WTC11 (cell line): ENCODE results near the gene MTA1. TPM values are rescaled to one million over a fixed set of nuclear protein-coding genes. Genes with fewer than 3 reads are reported as not detected.
A peak's percentile ranks its signal among the peaks of the same experiment; 100 is the strongest.

Source experiments
- ATAC-seq: fragments of 200-7000 bp; cut with Tn5 transposase; 2 replicates; pipeline ENCODE4 v1.10.0; 2021; ENCODE audit warnings: mild to moderate bottlenecking, moderate library complexity
- CTCF ChIA-PET: fragments of 300-600 bp; sonication (Branson Sonifier 250); formaldehyde crosslinking; loops from one replicate; lab custom pipeline; 2021; ENCODE audit warnings: antibody characterized with exemption; lab: Charles Lee
- POLR2A ChIA-PET: fragments of 350-600 bp; sonication (Branson Sonifier 250); formaldehyde crosslinking; loops from one replicate; lab custom pipeline; 2021; ENCODE audit warnings: antibody characterized with exemption; lab: Charles Lee
- DNase-seq: peaks from one replicate; pipeline ENCODE4 v3.0.0; 2021; ENCODE audit warnings: low spot score
- H3K27ac Mint-ChIP-seq: 2 replicates; pipeline ENCODE4 v1.8.0; 2021; ENCODE audit warnings: mixed read lengths
- H3K27me3 Mint-ChIP-seq: 2 replicates; pipeline ENCODE4 v1.8.0; 2021; ENCODE audit warnings: low read depth, mild to moderate bottlenecking, moderate library complexity, mixed read lengths
- H3K36me3 Mint-ChIP-seq: 2 replicates; pipeline ENCODE4 v1.8.0; 2021; ENCODE audit warnings: mixed read lengths
- H3K4me1 Mint-ChIP-seq: 2 replicates; pipeline ENCODE4 v1.8.0; 2022; ENCODE audit warnings: mixed read lengths
- H3K4me3 Mint-ChIP-seq: 2 replicates; pipeline ENCODE4 v1.8.0; 2021; ENCODE audit warnings: mild to moderate bottlenecking, moderate library complexity, mixed read lengths
- H3K9me3 Mint-ChIP-seq: 2 replicates; pipeline ENCODE4 v1.8.0; 2021; ENCODE audit warnings: mixed read lengths
- CREB1 ChIP-seq: sonication (generic); formaldehyde crosslinking; IDR thresholded peaks from 2 replicates; pipeline ENCODE4 v1.8.0; 2023; ENCODE audit warnings: mild to moderate bottlenecking, missing genetic modification reagents
- FOXJ3 ChIP-seq: sonication (generic); formaldehyde crosslinking; IDR thresholded peaks from 2 replicates; pipeline ENCODE4 v1.9.0; 2021; ENCODE audit warnings: missing genetic modification reagents, mild to moderate bottlenecking, borderline replicate concordance
- GABPB1 ChIP-seq: sonication (generic); formaldehyde crosslinking; IDR thresholded peaks from 2 replicates; pipeline ENCODE4 v1.8.1; 2023; ENCODE audit warnings: mild to moderate bottlenecking, missing genetic modification reagents
- KAT7 ChIP-seq: sonication (generic); formaldehyde crosslinking; IDR thresholded peaks from 2 replicates; pipeline ENCODE4 v1.8.1; 2023; ENCODE audit warnings: missing genetic modification reagents, mild to moderate bottlenecking, borderline replicate concordance
- MYBL2 ChIP-seq: sonication (generic); formaldehyde crosslinking; IDR thresholded peaks from 2 replicates; pipeline ENCODE4 v1.8.1; 2023; ENCODE audit warnings: mild to moderate bottlenecking, moderate library complexity, missing genetic modification reagents
- NFYB ChIP-seq: sonication (generic); formaldehyde crosslinking; conservative IDR thresholded peaks from 2 replicates; pipeline ENCODE4 v1.8.0; 2022; ENCODE audit warnings: low read depth, missing genetic modification reagents
- NR1H2 ChIP-seq: sonication (generic); formaldehyde crosslinking; IDR thresholded peaks from 2 replicates; pipeline ENCODE4 v1.9.0; 2021; ENCODE audit warnings: mild to moderate bottlenecking, moderate library complexity, missing genetic modification reagents
- NR3C1 ChIP-seq: sonication (generic); formaldehyde crosslinking; conservative IDR thresholded peaks from 2 replicates; pipeline ENCODE4 v1.8.1; 2023; ENCODE audit warnings: low read depth, mild to moderate bottlenecking, missing genetic modification reagents
- OVOL2 ChIP-seq: fragments of 250-450 bp; sonication (Bioruptor Pico); IDR thresholded peaks from 2 replicates; pipeline ENCODE4 v1.9.0; 2021; ENCODE audit warnings: mild to moderate bottlenecking, borderline replicate concordance
- RELA ChIP-seq: sonication (generic); formaldehyde crosslinking; IDR thresholded peaks from 2 replicates; pipeline ENCODE4 v1.8.1; 2022; ENCODE audit warnings: missing genetic modification reagents, mild to moderate bottlenecking, borderline replicate concordance
- RORB ChIP-seq: fragments of 250-450 bp; sonication (Bioruptor Pico); IDR thresholded peaks from 2 replicates; pipeline ENCODE4 v1.9.0; 2021; ENCODE audit warnings: mild to moderate bottlenecking
- SMAD4 ChIP-seq: sonication (generic); formaldehyde crosslinking; IDR thresholded peaks from 2 replicates; pipeline ENCODE4 v1.8.0; 2022; ENCODE audit warnings: mild to moderate bottlenecking, missing genetic modification reagents
- SP1 ChIP-seq: sonication (generic); formaldehyde crosslinking; conservative IDR thresholded peaks from 2 replicates; pipeline ENCODE4 v1.8.1; 2022; ENCODE audit warnings: missing genetic modification reagents
- TCF7 ChIP-seq: sonication (generic); formaldehyde crosslinking; IDR thresholded peaks from 2 replicates; pipeline ENCODE4 v1.8.0; 2022; ENCODE audit warnings: mild to moderate bottlenecking, low read depth, missing genetic modification reagents, moderate library complexity
- ZNF219 ChIP-seq: sonication (generic); formaldehyde crosslinking; IDR thresholded peaks from 2 replicates; pipeline ENCODE4 v1.8.0; 2023; ENCODE audit warnings: missing genetic modification reagents, mild to moderate bottlenecking, borderline replicate concordance
- ZNF232 ChIP-seq: sonication (generic); formaldehyde crosslinking; IDR thresholded peaks from 2 replicates; pipeline ENCODE4 v1.8.0; 2022; ENCODE audit warnings: mild to moderate bottlenecking, missing genetic modification reagents
- ZNF263 ChIP-seq: sonication (generic); formaldehyde crosslinking; IDR thresholded peaks from 2 replicates; pipeline ENCODE4 v1.8.1; 2022; ENCODE audit warnings: low read depth, mild to moderate bottlenecking, moderate library complexity, missing genetic modification reagents
- ZNF423 ChIP-seq: fragments of 250-450 bp; sonication (Bioruptor Pico); IDR thresholded peaks from 2 replicates; pipeline ENCODE4 v2.1.2; 2022; ENCODE audit warnings: mild to moderate bottlenecking, moderate library complexity
- total RNA-seq: library from RNA; stranded (reverse); gene quantifications from 3 replicates; pipeline ENCODE4 v1.2.3, GENCODE V29; 2021
- TF ChIP-seq, protein P1 (sequence below): sonication (generic); formaldehyde crosslinking; IDR thresholded peaks from 2 replicates; pipeline ENCODE4 v1.8.1; 2023; ENCODE audit warnings: mild to moderate bottlenecking, missing genetic modification reagents

MTA1 gene
- total RNA-seq, 1 experiment from 2014 or later: 279 TPM

GRCh38 chr14:105495101-105495989 is 75.7 kb downstream of the MTA1 start:
- no peak for DNase-seq
- H3K27ac Mint-ChIP-seq: no peak overlapping the region
- TF ChIP-seq NFYB (no peak), NR1H2 (CRISPR knock-in tag) (no peak), SMAD4 (CRISPR knock-in tag) (no peak), SP1 (CRISPR knock-in tag) (no peak), MYBL2 (CRISPR knock-in tag) (no peak), RORB (no peak), FOXJ3 (CRISPR knock-in tag) (no peak), ZNF423 (no peak), ZNF263 (CRISPR knock-in tag) (no peak), NR3C1 (no peak), TCF7 (CRISPR knock-in tag) (no peak)
- TF ChIP-seq, protein P1, sequence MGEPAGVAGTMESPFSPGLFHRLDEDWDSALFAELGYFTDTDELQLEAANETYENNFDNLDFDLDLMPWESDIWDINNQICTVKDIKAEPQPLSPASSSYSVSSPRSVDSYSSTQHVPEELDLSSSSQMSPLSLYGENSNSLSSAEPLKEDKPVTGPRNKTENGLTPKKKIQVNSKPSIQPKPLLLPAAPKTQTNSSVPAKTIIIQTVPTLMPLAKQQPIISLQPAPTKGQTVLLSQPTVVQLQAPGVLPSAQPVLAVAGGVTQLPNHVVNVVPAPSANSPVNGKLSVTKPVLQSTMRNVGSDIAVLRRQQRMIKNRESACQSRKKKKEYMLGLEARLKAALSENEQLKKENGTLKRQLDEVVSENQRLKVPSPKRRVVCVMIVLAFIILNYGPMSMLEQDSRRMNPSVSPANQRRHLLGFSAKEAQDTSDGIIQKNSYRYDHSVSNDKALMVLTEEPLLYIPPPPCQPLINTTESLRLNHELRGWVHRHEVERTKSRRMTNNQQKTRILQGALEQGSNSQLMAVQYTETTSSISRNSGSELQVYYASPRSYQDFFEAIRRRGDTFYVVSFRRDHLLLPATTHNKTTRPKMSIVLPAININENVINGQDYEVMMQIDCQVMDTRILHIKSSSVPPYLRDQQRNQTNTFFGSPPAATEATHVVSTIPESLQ (CRISPR knock-in tag): no peak

DNA sequence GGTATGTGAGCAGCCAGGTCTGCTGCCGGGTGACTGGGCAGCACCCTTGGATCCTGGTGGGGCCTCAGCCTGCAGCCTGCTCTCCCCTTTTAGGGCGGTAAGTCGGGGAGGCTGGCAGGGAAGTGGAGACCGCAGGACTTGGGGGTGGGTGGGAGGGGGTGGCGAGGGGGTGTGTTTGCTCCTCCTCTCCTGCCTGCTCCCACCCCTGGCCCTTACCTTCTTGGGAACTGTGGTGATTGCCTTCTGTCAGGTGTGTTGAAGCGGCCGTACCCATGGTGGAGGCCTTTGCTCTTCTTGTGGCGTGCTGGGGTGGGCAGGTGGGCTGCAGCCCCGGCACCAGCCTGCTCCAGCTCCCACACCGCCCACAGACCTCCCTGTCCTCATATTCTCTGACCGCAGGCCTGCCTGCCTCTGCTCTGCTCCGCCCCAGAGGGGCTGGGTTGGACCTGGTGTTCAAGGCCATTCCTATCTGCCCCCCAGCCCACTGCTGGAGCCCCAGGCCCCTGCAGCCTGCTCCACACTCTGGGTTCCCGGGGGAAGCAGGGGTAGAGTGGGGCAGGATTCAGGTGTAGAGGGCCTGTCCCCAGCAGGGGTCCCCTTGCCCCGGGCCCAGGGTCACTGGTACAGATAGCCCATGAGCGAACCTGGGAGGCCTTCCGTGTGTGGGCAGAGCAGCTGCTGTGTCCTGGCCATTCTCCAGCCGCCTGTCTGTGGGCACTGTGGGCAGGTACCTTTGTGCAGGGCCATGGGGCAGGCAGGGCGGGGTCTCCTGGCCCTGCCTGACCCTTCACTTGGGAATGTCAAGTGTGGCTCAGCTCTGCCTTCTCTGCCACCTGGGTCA is 76.6 kb downstream of the MTA1 start:
- CTCF ChIA-PET: interaction anchor here (1.8 kb wide), 1 partner anchor 15 kb away, joined by 5 read pairs; no protein-coding TSS in a partner anchor
- H3K4me1 Mint-ChIP-seq: no peaks in the 10 kb centered on the region
- H3K36me3 Mint-ChIP-seq: no peaks in the 10 kb centered on the region

More at GRCh38 chr14:105495101-105495989, 75.7 kb downstream of the MTA1 start:
- Mint-ChIP-seq H3K9me3 (no peaks in the 10 kb centered on the region), H3K4me3 (no peak overlapping the region), H3K27me3 (no peaks in the 10 kb centered on the region; the same call in 1 of the 2 replicates), H3K4me1 (no peaks in the 10 kb centered on the region), H3K36me3 (no peaks in the 10 kb centered on the region)
- no peak for ATAC-seq
- ChIA-PET POLR2A (no interaction called here), CTCF (interaction anchor here (1.8 kb wide), 1 partner anchor 14 kb away, joined by 5 read pairs; no protein-coding TSS in a partner anchor)

GRCh38 chr14:105496831-105497591 is 77.4 kb downstream of the MTA1 start:
- ATAC-seq: no peak
- no peak for TF ChIP-seq ZNF232 (CRISPR knock-in tag)
- TF ChIP-seq KAT7: no peak
- no peak for TF ChIP-seq CREB1 (CRISPR knock-in tag)
- TF ChIP-seq RELA (CRISPR knock-in tag): no peak
- no peak for TF ChIP-seq OVOL2 (CRISPR knock-in tag)
- TF ChIP-seq, all 79 proteins: peak for 0
- H3K27ac Mint-ChIP-seq: no peak overlapping the region
- no peaks in the 10 kb centered on the region for H3K9me3 Mint-ChIP-seq
- H3K27me3 Mint-ChIP-seq: no peaks in the 10 kb centered on the region; the same call in 1 of the 2 replicates
- DNase-seq: peak; percentile 8
- ChIA-PET CTCF (interaction anchor here (1.8 kb wide), 1 partner anchor 16 kb away, joined by 5 read pairs; no protein-coding TSS in a partner anchor), POLR2A (no interaction called here)
- H3K4me1 Mint-ChIP-seq: no peaks in the 10 kb centered on the region
- H3K4me3 Mint-ChIP-seq: no peak overlapping the region
- H3K36me3 Mint-ChIP-seq: no peaks in the 10 kb centered on the region

More for the DNA sequence above, 76.6 kb downstream of the MTA1 start:
- H3K27me3 Mint-ChIP-seq: no peaks in the 10 kb centered on the region; the same call in 1 of the 2 replicates
- POLR2A ChIA-PET: no interaction called here
- H3K27ac Mint-ChIP-seq: no peak overlapping the region
- H3K4me3 Mint-ChIP-seq: no peak overlapping the region
- H3K9me3 Mint-ChIP-seq: no peaks in the 10 kb centered on the region
- TF ChIP-seq ZNF219 (CRISPR knock-in tag): no peak
- TF ChIP-seq GABPB1 (CRISPR knock-in tag): peak; percentile 36; the same call in 1 of the 2 replicates
- DNase-seq: peak; percentile 8
- no peak for ATAC-seq
